HG02571 (cell line): ENCODE results near the gene PATZ1.

Source experiments
- ATAC-seq: cut with Tn5 transposase; IDR thresholded peaks from one replicate; pipeline ENCODE4 v1.9.1; 2021; ENCODE audit warnings: mild to moderate bottlenecking, moderate library complexity; ENCODE audit not compliant: unreplicated experiment

PATZ1 gene

DNA sequence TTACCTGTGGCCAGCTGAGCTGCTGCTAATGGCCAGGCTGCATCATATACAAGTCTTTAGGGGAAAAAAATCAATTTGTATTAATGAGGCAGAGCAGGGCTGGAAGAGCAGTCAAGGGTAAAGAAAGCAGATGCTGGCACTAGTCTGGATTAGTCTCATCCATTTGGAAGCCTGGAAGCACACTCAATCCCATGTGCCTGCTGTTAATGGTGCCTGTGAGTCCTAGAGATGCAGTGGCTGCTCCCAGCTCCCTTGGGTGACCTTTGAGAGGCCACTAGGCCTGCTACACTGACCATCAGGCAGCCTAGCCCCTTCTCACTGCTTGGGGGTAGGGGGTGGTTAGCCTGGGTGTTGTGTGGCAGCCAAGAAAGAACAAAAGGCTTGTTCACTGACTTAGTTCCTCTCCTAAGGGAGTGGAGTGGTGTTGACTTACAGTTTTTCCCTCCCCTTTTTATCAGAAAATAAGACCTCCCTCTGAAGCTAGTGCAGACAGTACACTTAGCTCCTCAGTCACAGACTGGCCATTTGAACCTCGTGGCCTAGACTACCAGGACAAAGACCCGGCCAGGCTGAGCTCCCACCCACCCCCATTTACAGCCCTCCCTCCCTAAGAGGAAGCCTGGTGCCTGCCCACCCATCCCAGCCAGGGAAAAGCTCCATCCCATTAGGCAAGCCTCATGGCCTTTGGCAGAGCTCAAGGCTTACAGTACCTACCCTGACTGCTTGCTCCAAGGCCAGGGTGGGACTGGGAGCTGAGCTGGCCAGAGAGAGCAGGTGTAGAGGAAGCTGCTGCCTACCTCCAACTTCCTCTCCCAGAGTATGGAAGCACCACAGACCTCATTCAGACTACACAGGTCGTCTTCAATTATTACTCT lies 61.6 kb downstream of the PATZ1 start:
- no peak for ATAC-seq

DNA sequence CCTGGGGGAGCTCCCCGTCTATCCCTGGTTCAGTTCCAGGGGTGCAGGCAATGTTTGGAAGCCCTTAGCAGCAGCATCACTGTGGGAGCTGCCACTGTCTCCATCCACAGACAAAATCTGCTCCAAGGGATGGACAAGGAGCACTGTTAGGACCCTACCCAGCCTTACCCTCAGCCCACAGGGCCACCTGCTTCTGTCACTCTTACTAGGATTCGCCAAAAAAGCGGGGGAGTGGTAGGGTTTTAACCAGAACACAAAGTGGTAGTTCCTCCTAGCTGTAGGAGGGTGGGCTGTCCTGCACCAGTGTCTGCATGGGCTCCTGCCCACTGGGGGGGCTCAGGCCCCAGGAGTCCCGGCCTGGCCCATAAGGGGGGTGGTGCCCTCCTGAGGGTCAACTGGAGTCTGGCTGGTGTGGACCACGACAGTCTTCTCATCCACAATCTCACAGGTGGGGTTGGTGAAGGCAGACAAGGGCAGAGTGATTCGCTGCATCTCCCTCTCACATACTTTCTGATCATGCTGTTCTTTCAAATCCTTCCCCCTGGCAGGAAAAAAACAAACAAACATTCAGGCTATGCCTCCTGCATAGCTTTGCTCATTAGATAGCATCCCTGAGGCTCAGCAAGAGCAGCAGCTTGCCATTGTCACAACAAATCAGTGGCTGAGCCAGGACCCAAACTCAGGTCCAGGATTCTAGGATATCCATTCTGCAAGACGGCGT lies 63.2 kb downstream of the PATZ1 start:
- ATAC-seq: no peak

DNA sequence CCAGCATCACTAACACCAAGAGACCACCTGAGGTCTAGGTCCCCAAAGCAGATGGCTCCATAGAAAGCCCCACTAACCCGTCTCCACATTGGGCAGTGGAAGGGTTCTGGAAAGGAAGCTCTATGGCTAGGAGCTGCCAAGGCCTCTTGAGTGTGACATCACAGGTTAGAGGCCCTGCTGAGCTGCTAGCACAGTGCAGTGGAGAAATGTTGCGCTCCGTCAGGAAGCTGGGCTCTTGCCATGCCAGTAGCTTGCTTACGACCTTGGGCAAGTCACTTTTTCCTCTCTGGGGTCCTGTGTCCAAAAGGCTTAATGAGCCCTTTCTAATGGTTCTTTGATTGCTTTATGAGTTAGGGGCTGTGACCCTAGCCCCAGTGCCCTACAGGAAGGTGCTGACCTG lies 64.4 kb downstream of the PATZ1 start:
- no peak for ATAC-seq

DNA sequence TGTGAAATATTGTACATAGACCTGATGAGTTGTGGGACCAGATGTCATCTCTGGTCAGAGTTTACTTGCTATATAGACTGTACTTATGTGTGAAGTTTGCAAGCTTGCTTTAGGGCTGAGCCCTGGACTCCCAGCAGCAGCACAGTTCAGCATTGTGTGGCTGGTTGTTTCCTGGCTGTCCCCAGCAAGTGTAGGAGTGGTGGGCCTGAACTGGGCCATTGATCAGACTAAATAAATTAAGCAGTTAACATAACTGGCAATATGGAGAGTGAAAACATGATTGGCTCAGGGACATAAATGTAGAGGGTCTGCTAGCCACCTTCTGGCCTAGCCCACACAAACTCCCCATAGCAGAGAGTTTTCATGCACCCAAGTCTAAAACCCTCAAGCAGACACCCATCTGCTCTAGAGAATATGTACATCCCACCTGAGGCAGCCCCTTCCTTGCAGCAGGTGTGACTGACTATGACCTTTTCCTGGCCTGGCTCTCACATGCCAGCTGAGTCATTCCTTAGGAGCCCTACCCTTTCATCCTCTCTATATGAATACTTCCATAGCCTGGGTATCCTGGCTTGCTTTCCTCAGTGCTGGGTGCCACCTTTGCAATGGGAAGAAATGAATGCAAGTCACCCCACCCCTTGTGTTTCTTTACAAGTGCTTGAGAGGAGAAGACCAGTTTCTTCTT lies 66.2 kb downstream of the PATZ1 start:
- no peak for ATAC-seq

DNA sequence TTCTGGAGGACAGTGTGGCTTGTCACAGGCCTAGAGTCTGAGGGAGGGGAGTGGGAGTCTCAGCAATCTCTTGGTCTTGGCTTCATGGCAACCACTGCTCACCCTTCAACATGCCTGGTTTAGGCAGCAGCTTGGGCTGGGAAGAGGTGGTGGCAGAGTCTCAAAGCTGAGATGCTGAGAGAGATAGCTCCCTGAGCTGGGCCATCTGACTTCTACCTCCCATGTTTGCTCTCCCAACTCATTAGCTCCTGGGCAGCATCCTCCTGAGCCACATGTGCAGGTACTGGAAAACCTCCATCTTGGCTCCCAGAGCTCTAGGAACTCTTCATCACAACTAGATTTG lies 66.8 kb downstream of the PATZ1 start:
- ATAC-seq: no peak

DNA sequence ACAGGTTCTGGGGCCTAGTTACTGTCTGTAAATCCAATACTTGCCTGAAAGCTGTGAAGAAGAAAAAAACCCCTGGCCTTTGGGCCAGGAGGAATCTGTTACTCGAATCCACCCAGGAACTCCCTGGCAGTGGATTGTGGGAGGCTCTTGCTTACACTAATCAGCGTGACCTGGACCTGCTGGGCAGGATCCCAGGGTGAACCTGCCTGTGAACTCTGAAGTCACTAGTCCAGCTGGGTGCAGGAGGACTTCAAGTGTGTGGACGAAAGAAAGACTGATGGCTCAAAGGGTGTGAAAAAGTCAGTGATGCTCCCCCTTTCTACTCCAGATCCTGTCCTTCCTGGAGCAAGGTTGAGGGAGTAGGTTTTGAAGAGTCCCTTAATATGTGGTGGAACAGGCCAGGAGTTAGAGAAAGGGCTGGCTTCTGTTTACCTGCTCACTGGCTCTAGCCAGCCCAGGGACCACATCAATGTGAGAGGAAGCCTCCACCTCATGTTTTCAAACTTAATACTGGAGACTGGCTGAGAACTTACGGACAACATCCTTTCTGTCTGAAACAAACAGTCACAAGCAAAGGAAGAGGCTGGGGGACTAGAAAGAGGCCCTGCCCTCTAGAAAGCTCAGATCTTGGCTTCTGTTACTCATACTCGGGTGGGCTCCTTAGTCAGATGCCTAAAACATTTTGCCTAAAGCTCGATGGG lies 67.4 kb downstream of the PATZ1 start:
- ATAC-seq: no peak

DNA sequence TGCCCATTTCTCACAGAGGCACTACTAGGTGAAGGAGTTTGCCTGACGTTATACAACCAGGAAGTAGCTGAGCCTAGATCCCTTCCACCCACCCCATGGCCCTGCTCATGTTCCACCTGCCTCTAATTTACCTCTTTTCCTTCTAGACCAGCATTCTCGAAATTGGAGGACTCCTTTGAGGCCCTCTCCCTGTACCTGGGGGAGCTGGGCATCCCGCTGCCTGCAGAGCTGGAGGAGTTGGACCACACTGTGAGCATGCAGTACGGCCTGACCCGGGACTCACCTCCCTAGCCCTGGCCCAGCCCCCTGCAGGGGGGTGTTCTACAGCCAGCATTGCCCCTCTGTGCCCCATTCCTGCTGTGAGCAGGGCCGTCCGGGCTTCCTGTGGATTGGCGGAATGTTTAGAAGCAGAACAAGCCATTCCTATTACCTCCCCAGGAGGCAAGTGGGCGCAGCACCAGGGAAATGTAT lies 68.0 kb downstream of the PATZ1 start:
- no peak for ATAC-seq

DNA sequence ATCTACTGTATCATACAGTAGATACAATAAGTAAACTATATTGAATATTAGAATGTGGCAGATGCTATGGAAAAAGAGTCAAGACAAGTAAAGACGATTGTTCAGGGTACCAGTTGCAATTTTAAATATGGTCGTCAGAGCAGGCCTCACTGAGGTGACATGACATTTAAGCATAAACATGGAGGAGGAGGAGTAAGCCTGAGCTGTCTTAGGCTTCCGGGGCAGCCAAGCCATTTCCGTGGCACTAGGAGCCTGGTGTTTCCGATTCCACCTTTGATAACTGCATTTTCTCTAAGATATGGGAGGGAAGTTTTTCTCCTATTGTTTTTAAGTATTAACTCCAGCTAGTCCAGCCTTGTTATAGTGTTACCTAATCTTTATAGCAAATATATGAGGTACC lies 68.4 kb downstream of the PATZ1 start:
- no peak for ATAC-seq

DNA sequence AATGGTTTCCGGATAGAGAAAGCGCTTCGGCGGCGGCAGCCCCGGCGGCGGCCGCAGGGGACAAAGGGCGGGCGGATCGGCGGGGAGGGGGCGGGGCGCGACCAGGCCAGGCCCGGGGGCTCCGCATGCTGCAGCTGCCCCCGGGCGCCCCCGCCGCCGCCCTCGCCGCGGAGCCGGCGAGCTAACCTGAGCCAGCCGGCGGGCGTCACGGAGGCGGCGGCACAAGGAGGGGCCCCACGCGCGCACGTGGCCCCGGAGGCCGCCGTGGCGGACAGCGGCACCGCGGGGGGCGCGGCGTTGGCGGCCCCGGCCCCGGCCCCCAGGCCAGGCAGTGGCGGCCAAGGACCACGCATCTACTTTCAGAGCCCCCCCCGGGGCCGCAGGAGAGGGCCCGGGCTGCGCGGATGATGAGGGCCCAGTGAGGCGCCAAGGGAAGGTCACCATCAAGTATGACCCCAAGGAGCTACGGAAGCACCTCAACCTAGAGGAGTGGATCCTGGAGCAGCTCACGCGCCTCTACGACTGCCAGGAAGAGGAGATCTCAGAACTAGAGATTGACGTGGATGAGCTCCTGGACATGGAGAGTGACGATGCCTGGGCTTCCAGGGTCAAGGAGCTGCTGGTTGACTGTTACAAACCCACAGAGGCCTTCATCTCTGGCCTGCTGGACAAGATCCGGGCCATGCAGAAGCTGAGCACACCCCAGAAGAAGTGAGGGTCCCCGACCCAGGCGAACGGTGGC lies 69.5 kb downstream of the PATZ1 start:
- ATAC-seq: no peak
